K562 (cell line): Measurements from ENCODE around the gene SPAG17. TPM values are rescaled to one million over a fixed set of nuclear protein-coding genes. Genes with fewer than 3 reads are reported as not detected.

Source experiments
- ATAC-seq: fragments of 200-7000 bp; cut with Tn5 transposase; 3 replicates; pipeline ENCODE4 v1.9.1; 2020; ENCODE audit warnings: moderate library complexity
- BruUV-seq: library from RNA; stranded (reverse); fragments of 400-500 nt; replicated peaks from 2 replicates; lab custom pipeline; 2021; lab: Mats Ljungman, UMichigan
- CTCF ChIA-PET: fragments of 300-600 bp; formaldehyde crosslinking; extraction: SDS; loops from one replicate; lab custom pipeline; 2021; ENCODE audit warnings: low intra/inter-chr PET ratio; lab: Yijun Ruan, JAX
- POLR2A ChIA-PET: fragments of 300-600, 350-650 bp; sonication (Branson Sonifier 250); formaldehyde crosslinking; extraction: SDS; loops from one replicate; lab custom pipeline; 2021; ENCODE audit warnings: antibody characterized with exemption, inconsistent platforms; lab: Yijun Ruan, JAX
- DNase-seq, 4 experiments: peaks; one replicate each; pipeline versions ENCODE4 v3.0.0 to v3.0.0-alpha.2; 2011 to 2018; ENCODE audit warnings: low spot score in 3 of 4, mixed read lengths in 3 of 4; ENCODE audit errors: extremely low read depth in 1 of 4
- FAIRE-seq: peaks from 2 replicates; lab custom pipeline; 2011; peaks lifted over from hg19 to GRCh38; lab: Jason Lieb, UNC
- H2AFZ ChIP-seq: 2 replicates; pipeline ENCODE4 v1.6.0; 2011; ENCODE audit warnings: low read depth, low read length, control low read depth, inconsistent platforms
- H3K27ac ChIP-seq: fragments of 200-600 bp; 3 replicates; pipeline ENCODE4 v1.8.0; 2011; ENCODE audit warnings: low read depth, mild to moderate bottlenecking, control low read depth, inconsistent platforms, low read length, moderate library complexity, mixed read lengths; ENCODE audit errors: extremely low read depth
- H3K27me3 ChIP-seq, 2 experiments: fragments of 300-600 bp in 1 of 2; 2 replicates in 1 of 2; 3 replicates in 1 of 2; pipeline versions ENCODE4 v1.6.0 to v1.8.0; 2011; ENCODE audit warnings: inconsistent platforms in 2 of 2, low read length in 2 of 2, mild to moderate bottlenecking in 1 of 2, mixed read lengths in 1 of 2, moderate library complexity in 1 of 2; ENCODE audit not compliant: control insufficient read depth in 2 of 2, insufficient read depth in 2 of 2
- H3K36me3 ChIP-seq: fragments of 300-600 bp; 3 replicates; pipeline ENCODE4 v1.8.0; 2011; ENCODE audit warnings: mild to moderate bottlenecking, low read length, inconsistent platforms; ENCODE audit not compliant: control insufficient read depth, insufficient read depth
- H3K4me1 ChIP-seq, 2 experiments: fragments of 200-600 bp in 1 of 2; replicated peaks in 1 of 2; 2 replicates in 1 of 2; 3 replicates in 1 of 2; pipeline versions ENCODE4 v1.5.1 to v1.8.0; 2011; ENCODE audit warnings: inconsistent platforms in 2 of 2, low read length in 2 of 2, mild to moderate bottlenecking in 1 of 2, mixed read lengths in 1 of 2, moderate library complexity in 1 of 2; ENCODE audit not compliant: control insufficient read depth in 2 of 2, insufficient read depth in 2 of 2
- H3K4me2 ChIP-seq: 2 replicates; pipeline ENCODE4 v1.6.1; 2011; ENCODE audit warnings: low read length, control low read depth, inconsistent platforms, mixed read lengths; ENCODE audit not compliant: insufficient read depth
- H3K4me3 ChIP-seq: fragments of 200-600 bp; sonication (generic), shearing (Covaris generic); 2 replicates; pipeline ENCODE4 v1.5.1; 2016; ENCODE audit warnings: control low read depth, inconsistent platforms
- H3K79me2 ChIP-seq: fragments of 200-600 bp; 3 replicates; pipeline ENCODE4 v1.8.0; 2011; ENCODE audit warnings: low read length, inconsistent platforms; ENCODE audit not compliant: control insufficient read depth, insufficient read depth
- H3K9ac ChIP-seq, 2 experiments: 2 replicates each; pipeline versions ENCODE4 v1.6.0 to v1.6.1; 2011; ENCODE audit warnings: low read depth in 2 of 2, low read length in 2 of 2, control low read depth in 1 of 2, inconsistent platforms in 1 of 2, mild to moderate bottlenecking in 1 of 2, mixed read lengths in 1 of 2; ENCODE audit not compliant: insufficient read depth in 1 of 2
- H3K9me1 ChIP-seq: one replicate; pipeline ENCODE4 v1.6.0; 2011; ENCODE audit warnings: inconsistent platforms, mild to moderate bottlenecking, low read length, moderate library complexity; ENCODE audit not compliant: control insufficient read depth, insufficient read depth
- H3K9me3 ChIP-seq: replicated peaks from 2 replicates; pipeline ENCODE4 v1.5.1; 2011; ENCODE audit warnings: low read depth, low read length, inconsistent platforms; ENCODE audit not compliant: control insufficient read depth, insufficient read depth
- H4K20me1 ChIP-seq: replicated peaks from 2 replicates; pipeline ENCODE4 v1.6.1; 2011; ENCODE audit warnings: low read length, inconsistent platforms, mixed read lengths; ENCODE audit not compliant: control insufficient read depth, insufficient read depth
- MXI1 ChIP-seq: IDR thresholded peaks from 2 replicates; pipeline ENCODE4 v1.6.1; 2011; ENCODE audit warnings: low read depth, mild to moderate bottlenecking, improper control_type of control experiment, low read length
- SIX5 ChIP-seq, 2 experiments: IDR thresholded peaks; 2 replicates each; pipeline ENCODE4 v1.6.1; 2011; ENCODE audit warnings: low read length in 2 of 2, borderline replicate concordance in 1 of 2, low read depth in 1 of 2, mild to moderate bottlenecking in 1 of 2, moderate library complexity in 1 of 2; ENCODE audit not compliant: insufficient read depth in 1 of 2
- ZBTB12 ChIP-seq: fragments of 250-450 bp; sonication (Bioruptor Pico); IDR thresholded peaks from 2 replicates; pipeline ENCODE4 v1.4.0; 2020
- ZNF143 ChIP-seq: sonication (generic); formaldehyde crosslinking; IDR thresholded peaks from 2 replicates; pipeline ENCODE4 v1.9.0; 2022; ENCODE audit warnings: mild to moderate bottlenecking, missing genetic modification reagents
- ZNF175 ChIP-seq: fragments of 200-800 bp; sonication (Bioruptor generic); IDR thresholded peaks from 2 replicates; pipeline ENCODE4 v1.6.1; 2016; ENCODE audit warnings: low read depth, mild to moderate bottlenecking, missing genetic modification characterization, missing compliant biosample characterization
- ZNF3 ChIP-seq: fragments of 250-450 bp; sonication (Bioruptor Pico); IDR thresholded peaks from 2 replicates; pipeline ENCODE4 v1.5.0; 2021; ENCODE audit warnings: mild to moderate bottlenecking, moderate library complexity
- ZSCAN32 ChIP-seq: fragments of 450-650 bp; formaldehyde crosslinking; IDR thresholded peaks from 2 replicates; pipeline ENCODE4 v1.4.0; 2020; ENCODE audit warnings: mild to moderate bottlenecking, moderate library complexity
- WGBS: fragments of 100-300 bp; shearing (Covaris generic); methylation state at CpG from one replicate; pipeline ENCODE4 v1.1.6; 2016; ENCODE audit warnings: low coverage, mixed read lengths; ENCODE audit not compliant: insufficient coverage; ENCODE audit errors: missing lambda C conversion rate; 5-methylcytosine and 5-hydroxymethylcytosine counted together
- in situ Hi-C: fragments of 300-500 bp; cut with MboI; formaldehyde crosslinking; loops from 4 replicates; pipeline ENCODE4 v1.15.0; 2018; ENCODE audit warnings: inconsistent platforms, mixed read lengths
- intact Hi-C: fragments of 100-400 bp; cut with micrococcal nuclease; formaldehyde crosslinking; loops from 2 replicates; pipeline ENCODE4 v1.14.2; 2022
- polyA plus RNA-seq, 8 experiments: library from polyadenylated mRNA; depleted of rRNA in 4 of 8; stranded (reverse) in 5 of 8; unstranded in 3 of 8; fragments of >200 nt; fragmentation: Nextera tagmentation in 2 of 8; fragmentation: Illumina TruSeq in 1 of 8; extraction: Ambion mirVana in 2 of 8; extraction: Trizol in 1 of 8; gene quantifications; 2 replicates each; pipeline versions ENCODE4 v1.2.1 to v1.2.3, GENCODE V29; 2011 to 2014; ENCODE audit warnings: inconsistent platforms in 1 of 8, missing spikeins in 1 of 8
- total RNA-seq, 7 experiments: library from RNA; depleted of rRNA in 6 of 7; stranded (reverse); fragments of >200 nt in 6 of 7; fragmentation: Illumina TruSeq in 2 of 7; extraction: Trizol in 2 of 7; gene quantifications; 2 replicates each; pipeline versions ENCODE4 v1.2.1 to v1.2.3, GENCODE V29; 2011 to 2021; ENCODE audit warnings: low replicate concordance in 1 of 7
- TF ChIP-seq, protein P1 (sequence below): sonication (generic); formaldehyde crosslinking; IDR thresholded peaks from 2 replicates; pipeline ENCODE4 v1.8.1; 2022; ENCODE audit warnings: missing genetic modification reagents
- TF ChIP-seq, protein P2 (sequence below): fragments of 250-450 bp; sonication (Bioruptor Pico); IDR thresholded peaks from 2 replicates; pipeline ENCODE4 v1.8.0; 2022; ENCODE audit warnings: inconsistent platforms
- TF ChIP-seq, protein P3 (sequence below): sonication (generic); formaldehyde crosslinking; IDR thresholded peaks from 2 replicates; pipeline ENCODE4 v1.8.1; 2023; ENCODE audit warnings: mild to moderate bottlenecking, missing genetic modification reagents

Gene SPAG17
- total and polyA plus RNA-seq, 9 of the 15 experiments (the other 6 are each of a cell fraction or from before 2014, with no cell fraction given): 0.07 to 2.1 (median 1.5) TPM

DNA sequence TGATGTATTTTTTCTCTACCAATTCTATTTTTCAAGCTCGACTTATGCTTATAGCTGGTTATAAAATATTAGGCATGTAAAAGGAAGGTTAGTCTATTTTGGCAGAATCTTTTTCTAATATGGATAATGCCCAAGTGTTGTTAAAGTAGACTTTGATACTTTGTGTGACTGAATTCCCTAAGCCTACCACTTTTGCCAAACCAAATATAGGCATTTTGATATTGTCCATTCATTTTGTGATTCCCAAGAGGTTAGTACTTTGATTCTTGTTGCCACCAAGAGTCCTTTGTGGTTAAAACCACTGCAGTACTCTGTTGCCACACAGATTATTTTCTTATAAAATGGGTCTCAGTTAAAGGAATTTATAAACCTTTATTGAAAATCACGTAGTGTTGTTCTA, 251.3 kb downstream of the SPAG17 start (continued):
- TF ChIP-seq ZBTB12 (CRISPR knock-in tag): no peak
- TF ChIP-seq ZNF143 (CRISPR knock-in tag): no peak
- no peak for TF ChIP-seq ZNF3
- TF ChIP-seq ZSCAN32: no peak
- no peak for TF ChIP-seq MXI1

DNA sequence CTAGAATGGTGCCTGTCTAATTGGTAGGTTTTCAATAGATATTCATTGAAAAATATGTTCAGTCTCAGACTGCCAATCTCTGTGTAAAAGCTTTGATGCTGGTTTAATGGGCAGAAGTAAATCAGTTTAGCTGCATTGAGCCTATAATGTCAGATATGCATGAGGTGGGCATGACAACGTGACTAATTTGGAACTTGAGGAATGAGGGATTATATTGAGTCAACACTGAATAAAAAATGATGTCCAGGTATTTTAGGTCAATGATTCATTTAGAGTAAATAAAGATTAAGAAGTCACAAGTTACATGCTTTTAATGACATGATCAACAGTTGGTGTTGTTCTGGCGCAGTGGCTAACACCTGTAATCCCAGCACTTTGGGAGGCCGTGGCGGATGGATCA, 252.5 kb downstream of the SPAG17 start:
- CTCF ChIA-PET: no interaction called here
- in situ Hi-C loops: no loop called here
- no TSS peak for BruUV-seq
- FAIRE-seq (no peak), ATAC-seq (no peak), DNase-seq (no peak)
- H3K9ac ChIP-seq: no peak overlapping the region
- no peak overlapping the region for H3K27ac ChIP-seq
- H3K4me1 ChIP-seq: peaks cover 7 to 8% of the 10 kb centered on the region in 2 experiments; a peak in 2 of 5 replicates
- peaks cover 60% of the 10 kb centered on the region for H3K36me3 ChIP-seq
- no peak overlapping the region for H3K4me2 ChIP-seq
- H4K20me1 ChIP-seq: peaks cover 4% of the 10 kb centered on the region; the same call in 1 of the 2 replicates
- intact Hi-C loops: no loop called here
- H2AFZ ChIP-seq: no peak overlapping the region
- H3K4me3 ChIP-seq: no peak overlapping the region
- no peaks in the 10 kb centered on the region for H3K27me3 ChIP-seq
- WGBS: 92% methylated on average over 4 of the region's 4 CpGs
- POLR2A ChIA-PET: interaction anchor here (0.6 to 1.3 kb wide), 3 partner anchors 10 to 540 kb away, joined by 3 to 6 read pairs (median 4); no protein-coding TSS in a partner anchor
- no peaks in the 10 kb centered on the region for H3K9me3 ChIP-seq
- peaks cover 64% of the 10 kb centered on the region for H3K79me2 ChIP-seq
- no peaks in the 10 kb centered on the region for H3K9me1 ChIP-seq
- TF ChIP-seq, protein P1, sequence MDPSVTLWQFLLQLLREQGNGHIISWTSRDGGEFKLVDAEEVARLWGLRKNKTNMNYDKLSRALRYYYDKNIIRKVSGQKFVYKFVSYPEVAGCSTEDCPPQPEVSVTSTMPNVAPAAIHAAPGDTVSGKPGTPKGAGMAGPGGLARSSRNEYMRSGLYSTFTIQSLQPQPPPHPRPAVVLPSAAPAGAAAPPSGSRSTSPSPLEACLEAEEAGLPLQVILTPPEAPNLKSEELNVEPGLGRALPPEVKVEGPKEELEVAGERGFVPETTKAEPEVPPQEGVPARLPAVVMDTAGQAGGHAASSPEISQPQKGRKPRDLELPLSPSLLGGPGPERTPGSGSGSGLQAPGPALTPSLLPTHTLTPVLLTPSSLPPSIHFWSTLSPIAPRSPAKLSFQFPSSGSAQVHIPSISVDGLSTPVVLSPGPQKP (CRISPR knock-in tag): no peak
- TF ChIP-seq, protein P2, sequence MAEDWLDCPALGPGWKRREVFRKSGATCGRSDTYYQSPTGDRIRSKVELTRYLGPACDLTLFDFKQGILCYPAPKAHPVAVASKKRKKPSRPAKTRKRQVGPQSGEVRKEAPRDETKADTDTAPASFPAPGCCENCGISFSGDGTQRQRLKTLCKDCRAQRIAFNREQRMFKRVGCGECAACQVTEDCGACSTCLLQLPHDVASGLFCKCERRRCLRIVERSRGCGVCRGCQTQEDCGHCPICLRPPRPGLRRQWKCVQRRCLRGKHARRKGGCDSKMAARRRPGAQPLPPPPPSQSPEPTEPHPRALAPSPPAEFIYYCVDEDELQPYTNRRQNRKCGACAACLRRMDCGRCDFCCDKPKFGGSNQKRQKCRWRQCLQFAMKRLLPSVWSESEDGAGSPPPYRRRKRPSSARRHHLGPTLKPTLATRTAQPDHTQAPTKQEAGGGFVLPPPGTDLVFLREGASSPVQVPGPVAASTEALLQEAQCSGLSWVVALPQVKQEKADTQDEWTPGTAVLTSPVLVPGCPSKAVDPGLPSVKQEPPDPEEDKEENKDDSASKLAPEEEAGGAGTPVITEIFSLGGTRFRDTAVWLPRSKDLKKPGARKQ (CRISPR knock-in tag): no peak
- TF ChIP-seq SIX5 (IDR thresholded peaks at IDR 0.05; ENCODE audit: borderline replicate concordance in 1 of 2, insufficient read depth in 1 of 2, low read depth in 1 of 2, low read length in 2 of 2) (no peak), ZNF175 (CRISPR knock-in tag) (no peak)
- TF ChIP-seq, protein P3, sequence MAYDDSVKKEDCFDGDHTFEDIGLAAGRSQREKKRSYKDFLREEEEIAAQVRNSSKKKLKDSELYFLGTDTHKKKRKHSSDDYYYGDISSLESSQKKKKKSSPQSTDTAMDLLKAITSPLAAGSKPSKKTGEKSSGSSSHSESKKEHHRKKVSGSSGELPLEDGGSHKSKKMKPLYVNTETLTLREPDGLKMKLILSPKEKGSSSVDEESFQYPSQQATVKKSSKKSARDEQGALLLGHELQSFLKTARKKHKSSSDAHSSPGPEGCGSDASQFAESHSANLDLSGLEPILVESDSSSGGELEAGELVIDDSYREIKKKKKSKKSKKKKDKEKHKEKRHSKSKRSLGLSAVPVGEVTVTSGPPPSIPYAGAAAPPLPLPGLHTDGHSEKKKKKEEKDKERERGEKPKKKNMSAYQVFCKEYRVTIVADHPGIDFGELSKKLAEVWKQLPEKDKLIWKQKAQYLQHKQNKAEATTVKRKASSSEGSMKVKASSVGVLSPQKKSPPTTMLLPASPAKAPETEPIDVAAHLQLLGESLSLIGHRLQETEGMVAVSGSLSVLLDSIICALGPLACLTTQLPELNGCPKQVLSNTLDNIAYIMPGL (CRISPR knock-in tag): no peak
